PC-3 (cell line): ENCODE data around the gene ZXDC. TPM values are rescaled to one million over a fixed set of nuclear protein-coding genes. Genes with fewer than 3 reads are reported as not detected.

ENCODE experiments used
- ATAC-seq: fragments of 200-7000 bp; cut with Tn5 transposase; 2 replicates; pipeline ENCODE4 v1.9.1; 2020; ENCODE audit warnings: mild to moderate bottlenecking, moderate library complexity
- BruUV-seq: library from RNA; stranded (reverse); fragments of 400-500 nt; replicated peaks from 2 replicates; lab custom pipeline; 2021; lab: Mats Ljungman, UMichigan
- CTCF ChIA-PET: fragments of 300-600 bp; sonication (Branson Sonifier 250); formaldehyde crosslinking; loops from one replicate; lab custom pipeline; 2022; ENCODE audit warnings: antibody characterized with exemption; lab: Charles Lee
- POLR2A ChIA-PET: fragments of 300-600 bp; sonication (Branson Sonifier 250); formaldehyde crosslinking; loops from one replicate; lab custom pipeline; 2022; ENCODE audit warnings: antibody characterized with exemption; ENCODE audit not compliant: unreplicated experiment; lab: Charles Lee
- DNase-seq: peaks from one replicate; pipeline ENCODE4 v3.0.0-alpha.2; 2015
- H2AFZ ChIP-seq: fragments of 300-600 bp; sonication (generic); 2 replicates; pipeline ENCODE4 v1.6.0; 2016; ENCODE audit warnings: antibody characterized with exemption, low read length
- H3F3A ChIP-seq: fragments of 300-600 bp; sonication (generic); one replicate; pipeline ENCODE4 v1.6.0; 2017; ENCODE audit warnings: antibody characterized with exemption, low read length, control low read depth, mild to moderate bottlenecking; ENCODE audit not compliant: unreplicated experiment
- H3K27ac ChIP-seq: fragments of 300-600 bp; sonication (generic); 2 replicates; pipeline ENCODE4 v1.5.1; 2016; ENCODE audit warnings: mild to moderate bottlenecking, low read length
- H3K27me3 ChIP-seq: fragments of 300-600 bp; sonication (generic); 2 replicates; pipeline ENCODE4 v1.6.1; 2016; ENCODE audit warnings: low read length, mixed read lengths
- H3K36me3 ChIP-seq: fragments of 300-600 bp; sonication (generic); 2 replicates; pipeline ENCODE4 v1.6.1; 2016; ENCODE audit warnings: low read depth, mixed run types, low read length, mixed read lengths
- H3K4me1 ChIP-seq: fragments of 300-600 bp; sonication (generic); 2 replicates; pipeline ENCODE4 v1.5.1; 2016; ENCODE audit warnings: low read length; ENCODE audit not compliant: insufficient read depth
- H3K4me2 ChIP-seq: fragments of 300-600 bp; sonication (generic); 2 replicates; pipeline ENCODE4 v1.6.0; 2016; ENCODE audit warnings: low read length
- H3K4me3 ChIP-seq: fragments of 300-600 bp; sonication (generic); 2 replicates; pipeline ENCODE4 v1.5.1; 2016; ENCODE audit warnings: mild to moderate bottlenecking, low read length, mixed read lengths
- H3K79me2 ChIP-seq: fragments of 300-600 bp; sonication (generic); 2 replicates; pipeline ENCODE4 v1.6.1; 2017; ENCODE audit warnings: low read length, mixed read lengths
- H3K9ac ChIP-seq: fragments of 300-600 bp; sonication (generic); 2 replicates; pipeline ENCODE4 v1.6.0; 2016; ENCODE audit warnings: mild to moderate bottlenecking, low read length
- H3K9me2 ChIP-seq: fragments of 300-600 bp; sonication (generic); replicated peaks from 2 replicates; pipeline ENCODE4 v1.6.1; 2016; ENCODE audit warnings: mixed run types, low read length, mixed read lengths
- H3K9me3 ChIP-seq: fragments of 300-600 bp; sonication (generic); 2 replicates; pipeline ENCODE4 v1.6.1; 2016; ENCODE audit warnings: low read length, mixed read lengths
- H4K20me1 ChIP-seq: fragments of 300-600 bp; sonication (generic); 2 replicates; pipeline ENCODE4 v1.6.1; 2016; ENCODE audit warnings: low read length, mixed read lengths
- CTCF ChIP-seq: fragments of 300-600 bp; sonication (generic); conservative IDR thresholded peaks from 2 replicates; pipeline ENCODE4 v1.5.1; 2017; ENCODE audit warnings: antibody characterized with exemption, low read depth, mild to moderate bottlenecking, low read length
- EZH2 ChIP-seq: fragments of 300-600 bp; sonication (generic); IDR thresholded peaks from one replicate; pipeline ENCODE4 v1.6.1; 2017; ENCODE audit warnings: antibody characterized with exemption, mild to moderate bottlenecking, low read length; ENCODE audit not compliant: unreplicated experiment
- EZH2phosphoT487 ChIP-seq: fragments of 300-600 bp; sonication (generic); IDR thresholded peaks from 2 replicates; pipeline ENCODE4 v1.6.1; 2018; ENCODE audit warnings: mild to moderate bottlenecking, antibody characterized with exemption, low read length, borderline replicate concordance
- intact Hi-C: fragments of 100-400 bp; cut with micrococcal nuclease; formaldehyde crosslinking; loops from 2 replicates; pipeline ENCODE4 v1.9.0; 2023
- total RNA-seq: library from RNA; depleted of rRNA; stranded (reverse); fragments of >200 nt; gene quantifications from 2 replicates; pipeline ENCODE4 v1.2.3, GENCODE V29; 2014

ZXDC gene
- total RNA-seq, 1 experiment from 2014 or later, result 18.7 TPM

GRCh38 chr3:126483321-126483761, 7.7 kb upstream of the ZXDC start:
- Histone ChIP-seq H4K20me1 (no peaks in the 10 kb centered on the region), H3K79me2 (no peaks in the 10 kb centered on the region), H3K27ac (no peak overlapping the region), H3K9ac (no peak overlapping the region), H3F3A (no peaks in the 10 kb centered on the region), H3K36me3 (no peaks in the 10 kb centered on the region), H2AFZ (no peak overlapping the region), H3K27me3 (no peaks in the 10 kb centered on the region), H3K9me3 (no peaks in the 10 kb centered on the region), H3K4me2 (no peak overlapping the region), H3K9me2 (no peaks in the 10 kb centered on the region), H3K4me3 (no peak overlapping the region), H3K4me1 (peaks cover 7% of the 10 kb centered on the region; the same call in 1 of the 2 replicates)
- intact Hi-C loops, result no loop called here
- DNase-seq, result no peak
- BruUV-seq, result no TSS peak
- TF ChIP-seq CTCF (no peak), EZH2 (no peak), EZH2phosphoT487 (no peak)
- ChIA-PET POLR2A (no interaction called here), CTCF (no interaction called here)
- ATAC-seq, result no peak

DNA sequence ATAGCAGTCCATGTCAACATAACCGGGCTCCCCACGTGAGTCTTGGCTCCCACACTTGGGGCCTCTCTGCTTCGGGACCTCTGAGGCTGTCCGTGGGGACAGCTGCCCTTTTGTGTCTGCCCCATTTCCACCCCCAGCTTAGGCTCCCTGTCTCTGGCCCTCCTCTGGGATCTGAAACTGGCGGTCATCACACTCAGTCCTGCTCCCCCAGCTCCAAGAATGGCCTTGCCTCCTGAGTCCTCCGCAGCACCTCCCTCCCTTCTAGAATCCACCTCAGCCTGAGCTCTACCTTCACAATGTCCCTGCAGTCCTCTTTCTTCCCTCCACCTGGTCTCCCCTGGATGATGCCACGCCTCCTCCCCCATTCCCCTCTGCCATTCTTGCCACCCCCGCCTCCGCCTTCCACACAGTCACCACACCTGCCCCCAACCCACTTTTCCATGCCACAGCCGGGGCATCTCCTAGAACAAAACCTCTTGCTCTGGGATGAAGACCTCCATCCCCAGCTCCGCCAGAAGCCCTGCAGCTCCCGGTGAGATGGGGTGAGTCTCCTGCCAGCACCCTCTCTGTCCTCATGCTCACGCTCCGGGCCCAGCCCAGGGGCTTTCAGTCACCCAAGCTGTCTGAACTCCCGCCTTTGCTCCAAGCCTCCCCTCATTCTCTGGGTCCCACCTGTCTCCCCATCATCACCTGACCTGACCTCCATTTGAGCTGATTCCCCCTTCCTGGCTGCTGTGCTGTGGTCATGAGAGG, 7.0 kb upstream of the ZXDC start:
- Histone ChIP-seq H3K27ac (no peak overlapping the region), H3K9ac (no peak overlapping the region), H3K4me2 (no peak overlapping the region), H3K79me2 (no peaks in the 10 kb centered on the region), H3K9me2 (no peaks in the 10 kb centered on the region), H3K4me3 (no peak overlapping the region), H3K9me3 (no peaks in the 10 kb centered on the region), H2AFZ (no peak overlapping the region), H4K20me1 (no peaks in the 10 kb centered on the region), H3K4me1 (peaks cover 7% of the 10 kb centered on the region; the same call in 1 of the 2 replicates), H3K36me3 (no peaks in the 10 kb centered on the region), H3F3A (no peaks in the 10 kb centered on the region), H3K27me3 (no peaks in the 10 kb centered on the region)
- TF ChIP-seq EZH2phosphoT487 (no peak), CTCF (no peak), EZH2 (no peak)
- ATAC-seq (no peak), DNase-seq (no peak)
- ChIA-PET CTCF (no interaction called here), POLR2A (no interaction called here)
- no TSS peak for BruUV-seq
- intact Hi-C loops, result no loop called here
